HG02938 (cell line): ENCODE measurements around the gene ZC3H12C.
"Not testable (repeated sequence)": the region's sequence is repeated elsewhere in the genome, so short reads cannot be mapped to it uniquely, and the experiment has no call there.

Experiments used
- ATAC-seq: cut with Tn5 transposase; IDR thresholded peaks from one replicate; pipeline ENCODE4 v1.9.1; 2021; ENCODE audit warnings: mild to moderate bottlenecking, moderate library complexity; ENCODE audit not compliant: unreplicated experiment

ZC3H12C gene

GRCh38 chr11:110176366-110177085 lies 83.3 kb downstream of the ZC3H12C start:
- ATAC-seq, result no peak

GRCh38 chr11:110177086-110177456 lies 83.9 kb downstream of the ZC3H12C start:
- no peak for ATAC-seq

- no peak for ATAC-seq
Observed at GRCh38 chr11:110179064-110179463, 85.9 kb downstream of the ZC3H12C start.

- ATAC-seq, result no peak
Observed at GRCh38 chr11:110182886-110183285, 89.7 kb downstream of the ZC3H12C start.

GRCh38 chr11:110184456-110184855 lies 91.3 kb downstream of the ZC3H12C start:
- ATAC-seq, result no peak

GRCh38 chr11:110185121-110185591 lies 92.0 kb downstream of the ZC3H12C start:
- no peak for ATAC-seq

- ATAC-seq, result no peak
Observed at GRCh38 chr11:110185599-110185998, 92.4 kb downstream of the ZC3H12C start.

GRCh38 chr11:110186456-110186855 lies 93.3 kb downstream of the ZC3H12C start:
- no peak for ATAC-seq

- no peak for ATAC-seq
Observed at GRCh38 chr11:110186867-110187266, 93.7 kb downstream of the ZC3H12C start.

- ATAC-seq, result no peak
Observed at GRCh38 chr11:110187731-110188130, 94.5 kb downstream of the ZC3H12C start.

- no peak for ATAC-seq
Observed at GRCh38 chr11:110190885-110191284, 97.7 kb downstream of the ZC3H12C start.

- peak; percentile 85 for ATAC-seq
Observed at GRCh38 chr11:110192604-110193282, 99.6 kb downstream of the ZC3H12C start.

GRCh38 chr11:110194211-110194766 lies 101.1 kb downstream of the ZC3H12C start:
- not testable (repeated sequence) for ATAC-seq

- ATAC-seq, result no peak
Observed at GRCh38 chr11:110196241-110196754, 103.1 kb downstream of the ZC3H12C start.

GRCh38 chr11:110196884-110197420 lies 103.8 kb downstream of the ZC3H12C start:
- ATAC-seq, result no peak

GRCh38 chr11:110198031-110198729 lies 105.0 kb downstream of the ZC3H12C start:
- ATAC-seq, result no peak

- no peak for ATAC-seq
Observed at GRCh38 chr11:110199184-110199981, 106.2 kb downstream of the ZC3H12C start.

GRCh38 chr11:110200241-110200640 lies 107.0 kb downstream of the ZC3H12C start:
- no peak for ATAC-seq

GRCh38 chr11:110200836-110201235 lies 107.6 kb downstream of the ZC3H12C start:
- no peak for ATAC-seq

- ATAC-seq, result no peak
Observed at GRCh38 chr11:110207123-110207522, 113.9 kb downstream of the ZC3H12C start.
